ENCODE data around the gene PUM1.
A peak's percentile ranks its signal among the peaks of the same experiment; 100 is the strongest.

PUM1 gene

GRCh38 chr1:31020007-31020790, 45.3 kb downstream of the PUM1 start:
- DNase-seq = peak; percentile 12

- no peak for DNase-seq
Measured at GRCh38 chr1:31019401-31019800, 46.1 kb downstream of the PUM1 start.

- no peak for DNase-seq
Measured at GRCh38 chr1:31016868-31017267, 48.6 kb downstream of the PUM1 start.

GRCh38 chr1:31013187-31013864, 52.2 kb downstream of the PUM1 start:
- DNase-seq = no peak

GRCh38 chr1:31012210-31012924, 53.1 kb downstream of the PUM1 start:
- DNase-seq = no peak

GRCh38 chr1:31011719-31012118, 53.8 kb downstream of the PUM1 start:
- no peak for DNase-seq

GRCh38 chr1:31010086-31010989, 55.2 kb downstream of the PUM1 start:
- no peak for DNase-seq

GRCh38 chr1:31007462-31007991, 58.0 kb downstream of the PUM1 start:
- no peak for DNase-seq

- DNase-seq = no peak
Measured at GRCh38 chr1:31006747-31007146, 58.8 kb downstream of the PUM1 start.

- DNase-seq = no peak
Measured at GRCh38 chr1:31005617-31006166, 59.8 kb downstream of the PUM1 start.

- DNase-seq = no peak
Measured at GRCh38 chr1:31005198-31005597, 60.3 kb downstream of the PUM1 start.

GRCh38 chr1:31004231-31004621, 61.3 kb downstream of the PUM1 start:
- DNase-seq = no peak

- DNase-seq = no peak
Measured at GRCh38 chr1:31003613-31004230, 61.8 kb downstream of the PUM1 start.

GRCh38 chr1:31000301-31000700, 65.2 kb downstream of the PUM1 start:
- DNase-seq = no peak

GRCh38 chr1:30998887-30999286, 66.6 kb downstream of the PUM1 start:
- no peak for DNase-seq

GRCh38 chr1:30998171-30998570, 67.3 kb downstream of the PUM1 start:
- DNase-seq = no peak

- no peak for DNase-seq
Measured at GRCh38 chr1:30997463-30998057, 68.0 kb downstream of the PUM1 start.

GRCh38 chr1:30995990-30996612, 69.4 kb downstream of the PUM1 start:
- DNase-seq = no peak

- no peak for DNase-seq
Measured at GRCh38 chr1:30991862-30992606, 73.5 kb downstream of the PUM1 start.

- DNase-seq = no peak
Measured at GRCh38 chr1:30990591-30990990, 74.9 kb downstream of the PUM1 start.
